Cardiac muscle cell (in vitro differentiated cells and primary cell): Measurements from ENCODE around the gene NOL4L. TPM values are rescaled to one million over a fixed set of nuclear protein-coding genes. Genes with fewer than 3 reads are reported as not detected.

ENCODE experiments used
- DNase-seq, 2 donors: peaks; one replicate each; pipeline versions ENCODE4 v3.0.0 to v3.0.0-alpha.2; 2010 to 2017; ENCODE audit warnings: low read depth in 1 of 2, low spot score in 1 of 2
- H3K27ac ChIP-seq: fragments of 200-600 bp; sonication (generic); 2 replicates; pipeline ENCODE4 v1.5.1; 2016
- H3K27me3 ChIP-seq: fragments of 200-600 bp; sonication (generic); 2 replicates; pipeline ENCODE4 v1.6.0; 2016; ENCODE audit warnings: control low read depth
- H3K36me3 ChIP-seq: fragments of 200-600 bp; sonication (generic); 2 replicates; pipeline ENCODE4 v1.5.1; 2016; ENCODE audit warnings: control low read depth
- H3K4me1 ChIP-seq: fragments of 200-600 bp; sonication (generic); 2 replicates; pipeline ENCODE4 v1.8.1; 2017; ENCODE audit warnings: low read depth, mild to moderate bottlenecking, mixed run types
- H3K4me3 ChIP-seq: fragments of 200-600 bp; sonication (generic); 2 replicates; pipeline ENCODE4 v1.5.1; 2016; ENCODE audit warnings: mild to moderate bottlenecking
- H3K9me3 ChIP-seq: fragments of 200-600 bp; sonication (generic); 2 replicates; pipeline ENCODE4 v1.5.1; 2017; ENCODE audit warnings: low read depth, mild to moderate bottlenecking, control low read depth
- CTCF ChIP-seq: IDR thresholded peaks from 2 replicates; pipeline ENCODE4 v1.5.1; 2012; ENCODE audit warnings: low read depth, mild to moderate bottlenecking, low read length
- polyA plus RNA-seq: library from polyadenylated mRNA; unstranded; fragments of >200 nt; fragmentation: Nextera tagmentation; extraction: Ambion mirVana; gene quantifications from 2 replicates; pipeline ENCODE4 v1.2.1, GENCODE V29; 2016
- total RNA-seq: library from RNA; depleted of rRNA; stranded (reverse); fragments of >200 nt; gene quantifications from 2 replicates; pipeline ENCODE4 v1.2.3, GENCODE V29; 2016

The NOL4L gene
- total and polyA plus RNA-seq, 2 experiments from 2014 or later, result 29.9 to 42.9 TPM

GRCh38 chr20:32619586-32619985 lies 34.5 kb upstream of the NOL4L start:
- Histone ChIP-seq H3K27me3 (no peaks in the 10 kb centered on the region), H3K4me1 (no peaks in the 10 kb centered on the region), H3K9me3 (no peaks in the 10 kb centered on the region), H3K36me3 (no peaks in the 10 kb centered on the region), H3K27ac (no peak overlapping the region), H3K4me3 (no peak overlapping the region)
- DNase-seq, result no peak
- TF ChIP-seq CTCF, result no peak

- no peaks in the 10 kb centered on the region for H3K27me3 ChIP-seq
- no peak overlapping the region for H3K27ac ChIP-seq
- no peak for TF ChIP-seq CTCF
These were observed 29.6 kb upstream of the NOL4L start for GRCh38 chr20:32614772-32615171.

GRCh38 chr20:32614303-32614702 lies 29.2 kb upstream of the NOL4L start:
- no peaks in the 10 kb centered on the region for H3K27me3 ChIP-seq
- H3K36me3 ChIP-seq, result no peaks in the 10 kb centered on the region
- peaks cover 9% of the 10 kb centered on the region for H3K4me1 ChIP-seq
- DNase-seq, result no peak
- no peak overlapping the region for H3K27ac ChIP-seq
- TF ChIP-seq CTCF, result no peak
- no peak overlapping the region for H3K4me3 ChIP-seq
- no peaks in the 10 kb centered on the region for H3K9me3 ChIP-seq

More at GRCh38 chr20:32614772-32615171, 29.6 kb upstream of the NOL4L start:
- H3K4me1 ChIP-seq, result peaks cover 9% of the 10 kb centered on the region
- no peaks in the 10 kb centered on the region for H3K36me3 ChIP-seq
- DNase-seq, result no peak
- H3K9me3 ChIP-seq, result no peaks in the 10 kb centered on the region
- no peak overlapping the region for H3K4me3 ChIP-seq

- H3K27me3 ChIP-seq, result no peaks in the 10 kb centered on the region
- no peak for TF ChIP-seq CTCF
- H3K4me3 ChIP-seq, result no peak overlapping the region
- H3K36me3 ChIP-seq, result no peaks in the 10 kb centered on the region
- H3K4me1 ChIP-seq, result peaks cover 9% of the 10 kb centered on the region
- no peak overlapping the region for H3K27ac ChIP-seq
- H3K9me3 ChIP-seq, result no peaks in the 10 kb centered on the region
- no peak for DNase-seq
These were observed 28.3 kb upstream of the NOL4L start for GRCh38 chr20:32613192-32614053.

- H3K4me1 ChIP-seq, result peaks cover 9% of the 10 kb centered on the region
- no peaks in the 10 kb centered on the region for H3K36me3 ChIP-seq
- TF ChIP-seq CTCF, result no peak
- H3K4me3 ChIP-seq, result no peak overlapping the region
- no peaks in the 10 kb centered on the region for H3K27me3 ChIP-seq
- H3K9me3 ChIP-seq, result no peaks in the 10 kb centered on the region
- H3K27ac ChIP-seq, result no peak overlapping the region
- no peak for DNase-seq
These were observed 27.4 kb upstream of the NOL4L start for GRCh38 chr20:32612351-32613191.
